Endothelial cell of umbilical vein (primary cell): Measurements from ENCODE around the gene PPM1L. TPM values are rescaled to one million over a fixed set of nuclear protein-coding genes. Genes with fewer than 3 reads are reported as not detected.

ENCODE experiments used
- BruUV-seq: library from RNA; stranded (reverse); fragments of 400-500 nt; replicated peaks from 2 replicates; lab custom pipeline; 2021; lab: Mats Ljungman, UMichigan
- CTCF ChIA-PET: fragments of 300-600, 350-600 bp; sonication (Branson Sonifier 250); formaldehyde crosslinking; loops from one replicate; lab custom pipeline; 2021; ENCODE audit warnings: antibody characterized with exemption, inconsistent platforms; lab: Charles Lee
- POLR2A ChIA-PET: fragments of 300-600, 350-600 bp; sonication (Branson Sonifier 250); formaldehyde crosslinking; loops from one replicate; lab custom pipeline; 2021; ENCODE audit warnings: antibody characterized with exemption, inconsistent platforms; lab: Charles Lee
- DNase-seq: peaks from one replicate; pipeline ENCODE4 v3.0.0-alpha.2; 2011; ENCODE audit warnings: low read depth, low spot score
- FAIRE-seq: peaks from 2 replicates; lab custom pipeline; 2011; peaks lifted over from hg19 to GRCh38; lab: Jason Lieb, UNC
- H2AFZ ChIP-seq: 2 replicates; pipeline ENCODE4 v1.6.0; 2012; ENCODE audit warnings: low read depth, low read length, control low read depth, inconsistent platforms
- H3K27ac ChIP-seq: 2 replicates; pipeline ENCODE4 v1.5.1; 2011; ENCODE audit warnings: low read depth, mild to moderate bottlenecking, control low read depth, low read length, moderate library complexity; ENCODE audit not compliant: insufficient read depth
- H3K27me3 ChIP-seq, 2 experiments: 2 replicates each; pipeline versions ENCODE4 v1.6.0 to v1.6.1; 2011; ENCODE audit warnings: low read length in 2 of 2, mixed read lengths in 1 of 2; ENCODE audit not compliant: control insufficient read depth in 2 of 2, insufficient read depth in 2 of 2
- H3K36me3 ChIP-seq, 2 experiments: 2 replicates in 1 of 2; 3 replicates in 1 of 2; pipeline ENCODE4 v1.5.1; 2011; ENCODE audit warnings: low read length in 2 of 2, mild to moderate bottlenecking in 1 of 2, moderate library complexity in 1 of 2; ENCODE audit not compliant: control insufficient read depth in 2 of 2, insufficient read depth in 2 of 2; ENCODE audit errors: extremely low read depth in 1 of 2
- H3K4me1 ChIP-seq: 3 replicates; pipeline ENCODE4 v1.5.1; 2011; ENCODE audit warnings: mild to moderate bottlenecking, low read length; ENCODE audit not compliant: control insufficient read depth, insufficient read depth; ENCODE audit errors: extremely low read depth
- H3K4me2 ChIP-seq: 2 replicates; pipeline ENCODE4 v1.6.1; 2011; ENCODE audit warnings: low read length, control low read depth, mixed read lengths; ENCODE audit not compliant: insufficient read depth
- H3K4me3 ChIP-seq, 3 experiments: fragments of 200-600 bp in 1 of 3; sonication (generic), shearing (Covaris generic) in 1 of 3; replicated peaks in 1 of 3; 2 replicates each; pipeline ENCODE4 v1.5.1; 2011 to 2016; ENCODE audit warnings: control low read depth in 3 of 3, low read length in 3 of 3, mild to moderate bottlenecking in 2 of 3, inconsistent platforms in 1 of 3, low read depth in 1 of 3, moderate library complexity in 1 of 3; ENCODE audit not compliant: insufficient read depth in 1 of 3
- H3K79me2 ChIP-seq: 2 replicates; pipeline ENCODE4 v1.6.0; 2012; ENCODE audit warnings: low read length, inconsistent platforms; ENCODE audit not compliant: control insufficient read depth, insufficient read depth
- H3K9ac ChIP-seq: replicated peaks from 2 replicates; pipeline ENCODE3; 2011; ENCODE audit warnings: low read length, control low read depth; ENCODE audit not compliant: insufficient read depth; ENCODE audit errors: extremely low read depth
- H3K9me1 ChIP-seq: replicated peaks from 3 replicates; pipeline ENCODE4 v1.6.0; 2011; ENCODE audit warnings: mild to moderate bottlenecking, low read length; ENCODE audit not compliant: control insufficient read depth, insufficient read depth; ENCODE audit errors: extremely low read depth
- H3K9me3 ChIP-seq: replicated peaks from 2 replicates; pipeline ENCODE4 v1.5.1; 2012; ENCODE audit warnings: low read length, inconsistent platforms; ENCODE audit not compliant: control insufficient read depth, insufficient read depth
- H4K20me1 ChIP-seq: replicated peaks from 2 replicates; pipeline ENCODE3; 2011; ENCODE audit warnings: mild to moderate bottlenecking, low read length; ENCODE audit not compliant: control insufficient read depth, insufficient read depth; ENCODE audit errors: extremely low read depth
- FOS ChIP-seq: IDR thresholded peaks from 2 replicates; pipeline ENCODE4 v1.6.1; 2011; ENCODE audit warnings: mild to moderate bottlenecking, low read length, moderate library complexity, borderline replicate concordance; ENCODE audit not compliant: insufficient read depth
- GATA2 ChIP-seq: IDR thresholded peaks from 2 replicates; pipeline ENCODE4 v1.7.0; 2011; ENCODE audit warnings: low read depth, mild to moderate bottlenecking, moderate library complexity, mixed read lengths, low read length; ENCODE audit not compliant: insufficient read length, insufficient read depth
- JUN ChIP-seq: IDR thresholded peaks from 2 replicates; pipeline ENCODE4 v1.6.1; 2011; ENCODE audit warnings: borderline replicate concordance, low read depth; ENCODE audit not compliant: insufficient read length, insufficient read depth
- MYC ChIP-seq: IDR thresholded peaks from one replicate; pipeline ENCODE4 v1.6.1; 2011; ENCODE audit warnings: mild to moderate bottlenecking, low read depth, low read length
- POLR2A ChIP-seq: IDR thresholded peaks from 2 replicates; pipeline ENCODE4 v1.6.1; 2012; ENCODE audit warnings: low read depth, mild to moderate bottlenecking, control low read depth, low read length
- POLR2AphosphoS5 ChIP-seq: IDR thresholded peaks from 2 replicates; pipeline ENCODE4 v1.6.1; 2012; ENCODE audit warnings: low read depth, mild to moderate bottlenecking, control low read depth, low read length, moderate library complexity; ENCODE audit not compliant: insufficient read depth
- dilution Hi-C: fragments of 300-500 bp; cut with MboI; formaldehyde crosslinking; loops from one replicate; pipeline ENCODE4 v1.15.0; 2019; ENCODE audit warnings: low sequenced_read_pairs; ENCODE audit not compliant: extremely low pct_ligation_motif_present
- intact Hi-C: fragments of 100-400 bp; cut with micrococcal nuclease; formaldehyde crosslinking; loops from one replicate; pipeline ENCODE4 v1.10.0; 2022
- polyA plus RNA-seq, 4 experiments: library from polyadenylated mRNA; depleted of rRNA in 3 of 4; stranded (reverse) in 3 of 4; unstranded in 1 of 4; fragments of >200 nt; gene quantifications; 2 replicates each; pipeline versions ENCODE4 v1.2.1 to v1.2.3, GENCODE V29; 2011 to 2012; ENCODE audit warnings: missing spikeins in 1 of 4
- total RNA-seq: library from RNA; stranded (reverse); gene quantifications from 2 replicates; pipeline ENCODE4 v1.2.3, GENCODE V29; 2021

The PPM1L gene
- total and polyA plus RNA-seq, 2 donors (not counting 3 experiments of a cell fraction or from before 2014, with no cell fraction given) = 0.63 to 2.9 TPM

- H2AFZ ChIP-seq = peak overlapping the region; percentile 88
- peak overlapping the region; percentile 84 for H3K27ac ChIP-seq
- H3K4me2 ChIP-seq = peak overlapping the region; percentile 82
- H4K20me1 ChIP-seq = no peaks in the 10 kb centered on the region
- H3K79me2 ChIP-seq = no peaks in the 10 kb centered on the region
- ChIA-PET CTCF (interaction anchor here (1.0 kb wide), 1 partner anchor 77 kb away, joined by 3 read pairs; no protein-coding TSS in a partner anchor), POLR2A (interaction anchor here (1.6 kb wide), 1 partner anchor 189 kb away, joined by 5 read pairs; the partner anchor contains the start of gene KPNA4)
- intact Hi-C loops = loop anchor here (1.0 to 5.0 kb wide), 6 partner anchors 187 to 662 kb away; partner anchors contain the start of gene KPNA4
- TF ChIP-seq FOS (no peak), POLR2A (no peak), MYC (no peak), JUN (no peak), POLR2AphosphoS5 (no peak), GATA2 (no peak)
- DNase-seq (peak; percentile 95), FAIRE-seq (peak; percentile 93)
- peaks cover 8% of the 10 kb centered on the region for H3K4me1 ChIP-seq
- H3K27me3 ChIP-seq = peaks cover 5 to 13% of the 10 kb centered on the region in 2 experiments
- H3K36me3 ChIP-seq = no peaks in the 10 kb centered on the region
- peak overlapping the region; percentile 75 for H3K9ac ChIP-seq
- dilution Hi-C loops = no loop called here
- H3K9me3 ChIP-seq = no peaks in the 10 kb centered on the region
- no peaks in the 10 kb centered on the region for H3K9me1 ChIP-seq
- peak overlapping the region; percentile 49 to 80 (median 71) for H3K4me3 ChIP-seq
- BruUV-seq = TSS peak; percentile 87
These were observed 930 bp upstream of the PPM1L start for GRCh38 chr3:160754855-160755747.
